H1 (cell line): ENCODE data around the gene RABEPK. TPM values are rescaled to one million over a fixed set of nuclear protein-coding genes. Genes with fewer than 3 reads are reported as not detected.

Source experiments
- CTCF ChIA-PET: fragments of 300-600 bp; sonication (Branson Sonifier 250); formaldehyde crosslinking; loops from one replicate; lab custom pipeline; 2021; ENCODE audit not compliant: partially characterized antibody; lab: Charles Lee
- POLR2A ChIA-PET: fragments of 300-600 bp; sonication (Branson Sonifier 250); formaldehyde crosslinking; loops from one replicate; lab custom pipeline; 2021; ENCODE audit warnings: inconsistent platforms; ENCODE audit not compliant: partially characterized antibody; lab: Charles Lee
- DNase-seq, 2 experiments: peaks; one replicate each; pipeline versions ENCODE4 v3.0.0 to v3.0.0-alpha.2; 2010 to 2022; ENCODE audit warnings: low spot score in 2 of 2, low read depth in 1 of 2, mixed read lengths in 1 of 2
- FAIRE-seq: peaks from 2 replicates; lab custom pipeline; 2011; peaks lifted over from hg19 to GRCh38; lab: Jason Lieb, UNC
- H2AFZ ChIP-seq: 2 replicates; pipeline ENCODE4 v1.8.1; 2012; ENCODE audit warnings: low read length, inconsistent platforms
- H2AK5ac ChIP-seq: 2 replicates; pipeline ENCODE4 v1.6.1; 2013; ENCODE audit warnings: low read depth, low read length
- H2BK120ac ChIP-seq: replicated peaks from 2 replicates; pipeline ENCODE3; 2013; ENCODE audit warnings: low read depth, low read length, inconsistent platforms
- H2BK12ac ChIP-seq: 2 replicates; pipeline ENCODE4 v1.6.1; 2013; ENCODE audit warnings: low read depth, low read length
- H2BK15ac ChIP-seq: 2 replicates; pipeline ENCODE4 v1.6.1; 2013; ENCODE audit warnings: low read length
- H2BK20ac ChIP-seq: 2 replicates; pipeline ENCODE4 v1.6.1; 2013; ENCODE audit warnings: low read length
- H2BK5ac ChIP-seq: 2 replicates; pipeline ENCODE4 v1.6.1; 2013; ENCODE audit warnings: low read depth, low read length
- H3K14ac ChIP-seq: 2 replicates; pipeline ENCODE4 v1.6.1; 2013; ENCODE audit warnings: inconsistent platforms; ENCODE audit not compliant: insufficient read length
- H3K18ac ChIP-seq: 2 replicates; pipeline ENCODE4 v1.6.1; 2013; ENCODE audit warnings: low read length; ENCODE audit errors: extremely low read depth
- H3K23ac ChIP-seq: 2 replicates; pipeline ENCODE4 v1.6.1; 2013; ENCODE audit warnings: inconsistent platforms; ENCODE audit not compliant: insufficient read length
- H3K23me2 ChIP-seq: 2 replicates; pipeline ENCODE4 v1.6.1; 2013; ENCODE audit warnings: low read depth, low read length
- H3K27ac ChIP-seq: 2 replicates; pipeline ENCODE4 v1.6.1; 2011; ENCODE audit warnings: low read depth, low read length, inconsistent platforms
- H3K27me3 ChIP-seq, 4 experiments: replicated peaks in 1 of 4; 1 replicate in 1 of 4; 2 replicates in 3 of 4; pipeline versions ENCODE4 v1.6.1 to v1.8.1; 2011 to 2013; ENCODE audit warnings: low read length in 3 of 4, mild to moderate bottlenecking in 3 of 4, inconsistent platforms in 2 of 4, mixed read lengths in 2 of 4, moderate library complexity in 1 of 4; ENCODE audit not compliant: control insufficient read depth in 3 of 4, insufficient read depth in 3 of 4; ENCODE audit errors: extremely low read depth in 1 of 4
- H3K36me3 ChIP-seq, 4 experiments: 2 replicates each; pipeline versions ENCODE4 v1.6.1 to v1.8.1; 2011 to 2013; ENCODE audit warnings: mild to moderate bottlenecking in 4 of 4, low read length in 3 of 4, moderate library complexity in 2 of 4, control low read depth in 1 of 4, inconsistent platforms in 1 of 4; ENCODE audit not compliant: insufficient read depth in 4 of 4, control insufficient read depth in 2 of 4
- H3K4ac ChIP-seq: replicated peaks from 2 replicates; pipeline ENCODE3; 2013; ENCODE audit warnings: low read length, low read depth, mixed read lengths, inconsistent platforms; ENCODE audit not compliant: insufficient read length
- H3K4me1 ChIP-seq, 4 experiments: replicated peaks in 1 of 4; 1 replicate in 1 of 4; 2 replicates in 3 of 4; pipeline versions ENCODE4 v1.6.1 to v1.8.1; 2011 to 2013; ENCODE audit warnings: low read length in 3 of 4, inconsistent platforms in 2 of 4, mixed read lengths in 1 of 4; ENCODE audit not compliant: insufficient read depth in 4 of 4, control insufficient read depth in 3 of 4
- H3K4me2 ChIP-seq, 2 experiments: 2 replicates each; pipeline versions ENCODE4 v1.6.1 to v1.8.1; 2011 to 2013; ENCODE audit warnings: low read depth in 2 of 2, low read length in 2 of 2, control low read depth in 1 of 2, inconsistent platforms in 1 of 2, mild to moderate bottlenecking in 1 of 2; ENCODE audit not compliant: insufficient read depth in 1 of 2
- H3K4me3 ChIP-seq, 4 experiments: fragments of 200-600, 300-600 bp in 1 of 4; sonication (generic), shearing (Covaris generic), sonication (Bioruptor Twin) in 1 of 4; 2 replicates each; pipeline versions ENCODE4 v1.5.1 to v1.8.1; 2011 to 2016; ENCODE audit warnings: low read length in 4 of 4, low read depth in 3 of 4, control low read depth in 2 of 4, inconsistent platforms in 2 of 4, mild to moderate bottlenecking in 2 of 4, mixed read lengths in 1 of 4, moderate library complexity in 1 of 4; ENCODE audit not compliant: insufficient read depth in 2 of 4; ENCODE audit errors: extremely low read depth in 1 of 4
- H3K56ac ChIP-seq: replicated peaks from 2 replicates; pipeline ENCODE3; 2013; ENCODE audit warnings: low read depth, mild to moderate bottlenecking, mixed read lengths, low read length, inconsistent platforms; ENCODE audit not compliant: insufficient read length
- H3K79me1 ChIP-seq: 2 replicates; pipeline ENCODE4 v1.6.1; 2013; ENCODE audit warnings: low read depth, low read length, control low read depth
- H3K79me2 ChIP-seq, 2 experiments: 2 replicates each; pipeline versions ENCODE4 v1.6.1 to v1.8.1; 2012 to 2013; ENCODE audit warnings: low read length in 2 of 2, mild to moderate bottlenecking in 2 of 2, inconsistent platforms in 1 of 2; ENCODE audit not compliant: insufficient read depth in 2 of 2, control insufficient read depth in 1 of 2
- H3K9ac ChIP-seq, 4 experiments: replicated peaks in 1 of 4; 1 replicate in 1 of 4; 2 replicates in 3 of 4; pipeline versions ENCODE4 v1.6.1 to v1.8.1; 2011 to 2013; ENCODE audit warnings: low read depth in 3 of 4, low read length in 3 of 4, control low read depth in 2 of 4, mild to moderate bottlenecking in 2 of 4, moderate library complexity in 2 of 4, inconsistent platforms in 1 of 4; ENCODE audit errors: extremely low read depth in 1 of 4
- H3K9me3 ChIP-seq, 2 experiments: 2 replicates each; pipeline versions ENCODE4 v1.6.1 to v1.8.1; 2012 to 2013; ENCODE audit warnings: mild to moderate bottlenecking in 2 of 2, moderate library complexity in 2 of 2, control low read depth in 1 of 2, inconsistent platforms in 1 of 2, low read depth in 1 of 2, low read length in 1 of 2, mixed read lengths in 1 of 2; ENCODE audit not compliant: insufficient read depth in 2 of 2
- H4K20me1 ChIP-seq, 2 experiments: replicated peaks in 1 of 2; 2 replicates each; pipeline versions ENCODE3 to v1.8.1; 2011 to 2013; ENCODE audit warnings: inconsistent platforms in 2 of 2, low read length in 2 of 2, mild to moderate bottlenecking in 1 of 2; ENCODE audit not compliant: insufficient read depth in 2 of 2, control insufficient read depth in 1 of 2
- H4K5ac ChIP-seq: 2 replicates; pipeline ENCODE4 v1.6.1; 2013; ENCODE audit warnings: low read length, low read depth, mixed read lengths, inconsistent platforms; ENCODE audit not compliant: insufficient read length
- H4K8ac ChIP-seq: 2 replicates; pipeline ENCODE4 v1.8.0; 2013; ENCODE audit warnings: mild to moderate bottlenecking, moderate library complexity, low read length, inconsistent platforms; ENCODE audit not compliant: insufficient read depth; ENCODE audit errors: extremely low read depth
- H4K91ac ChIP-seq: replicated peaks from 2 replicates; pipeline ENCODE3; 2013; ENCODE audit warnings: low read length, mixed read lengths, inconsistent platforms; ENCODE audit not compliant: insufficient read length
- MAX ChIP-seq: IDR thresholded peaks from 2 replicates; pipeline ENCODE4 v1.6.1; 2012; ENCODE audit warnings: inconsistent platforms
- WGBS, 2 experiments: shearing (Covaris generic) in 1 of 2; methylation state at CpG; one replicate each; pipeline versions ENCODE4 v1.1.6 to v1.1.7; 2013 to 2015; ENCODE audit warnings: low lambda C conversion rate in 2 of 2, mixed read lengths in 2 of 2, inconsistent platforms in 1 of 2, low coverage in 1 of 2, missing lambda C conversion rate in 1 of 2; ENCODE audit not compliant: insufficient replicate concordance in 2 of 2, insufficient coverage in 1 of 2, insufficient read length in 1 of 2; ENCODE audit errors: extremely low coverage in 1 of 2, missing lambda C conversion rate in 1 of 2; 5-methylcytosine and 5-hydroxymethylcytosine counted together
- polyA plus RNA-seq, 7 experiments: library from polyadenylated mRNA; depleted of rRNA in 3 of 7; stranded (reverse) in 5 of 7; unstranded in 2 of 7; fragments of >200 nt in 5 of 7; fragments of 200-250 nt in 2 of 7; gene quantifications; 1 replicate in 5 of 7; 2 replicates in 1 of 7; 4 replicates in 1 of 7; pipeline versions ENCODE4 v1.2.1 to v1.2.3, GENCODE V29; 2011 to 2013; ENCODE audit warnings: missing spikeins in 2 of 7, mixed read lengths in 2 of 7
- total RNA-seq: library from RNA; stranded (reverse); fragmentation: NEBNext Ultra II Directional; extraction: Animal tissue kit (Norgen Biotek cat#: 25700); gene quantifications from 2 replicates; pipeline ENCODE4 v1.2.1, GENCODE V29; 2021

The RABEPK gene
- total and polyA plus RNA-seq, 2 of the 8 experiments (the other 6 are each of a cell fraction or from before 2014, with no cell fraction given) = 26.3 to 34.3 TPM

GRCh38 chr9:125177888-125178287, 22.5 kb upstream of the RABEPK start:
- Histone ChIP-seq H3K4me2 (no peak overlapping the region), H3K4ac (no peak overlapping the region), H3K9me3 (no peaks in the 10 kb centered on the region), H2BK12ac (no peak overlapping the region), H3K27me3 (no peaks in the 10 kb centered on the region), H4K20me1 (peaks cover 7 to 9% of the 10 kb centered on the region in 2 experiments), H3K79me1 (peaks cover 2% of the 10 kb centered on the region; the same call in 1 of the 2 replicates), H3K79me2 (peaks cover 4 to 87% of the 10 kb centered on the region in 2 experiments; a peak in 3 of 4 replicates), H3K23me2 (no peaks in the 10 kb centered on the region), H4K91ac (no peak overlapping the region), H2BK120ac (no peak overlapping the region), H2BK20ac (no peak overlapping the region), H3K23ac (no peak overlapping the region), H4K5ac (no peak overlapping the region), H4K8ac (no peak overlapping the region), H3K18ac (no peak overlapping the region), H2AFZ (no peak overlapping the region), H3K4me1 (no peaks in the 10 kb centered on the region), H2BK15ac (no peak overlapping the region), H3K36me3 (no peaks in the 10 kb centered on the region), H3K27ac (no peak overlapping the region), H3K9ac (no peak overlapping the region), H3K56ac (no peak overlapping the region), H3K14ac (no peak overlapping the region), H3K4me3 (no peak overlapping the region), H2BK5ac (no peak overlapping the region), H2AK5ac (no peak overlapping the region)
- ChIA-PET POLR2A (no interaction called here), CTCF (no interaction called here)
- 95% methylated on average over 1 of the region's 1 CpG; no CpG with 5 or more reads in 1 of the 2 experiments for WGBS, 2 experiments
- no peak for FAIRE-seq
- no peak for DNase-seq
- no peak for TF ChIP-seq MAX
